Left colon (tissue), 2 donors: ENCODE data around the gene TNFRSF14. TPM values are rescaled to one million over a fixed set of nuclear protein-coding genes. Genes with fewer than 3 reads are reported as not detected.

Experiments used
- ATAC-seq: fragments of 200-7000 bp; cut with Tn5 transposase; one replicate; pipeline ENCODE4 v1.9.1; 2020; ENCODE audit warnings: mild to moderate bottlenecking, moderate library complexity
- DNase-seq, 2 donors: peaks; one replicate each; pipeline ENCODE4 v3.0.0-alpha.2; 2020
- intact Hi-C, 2 donors: fragments of 100-400 bp; cut with DNase I in 1 of 2; cut with micrococcal nuclease in 1 of 2; formaldehyde crosslinking; loops; one replicate each; pipeline versions ENCODE4 v1.11.2 to v1.14.0; 2022; cut with DNase I, micrococcal nuclease
- total RNA-seq, 2 donors: library from RNA; stranded (reverse); fragmentation: NEBNext Ultra II Directional; extraction: Animal tissue kit (Norgen Biotek cat#: 25700); gene quantifications; one replicate each; pipeline ENCODE4 v1.2.1, GENCODE V29; 2021
- donor health status: DM: no; HTN: no; CAD: no.
- donor health status: DM: yes; HTN: yes; CAD: no.

TNFRSF14 gene
- total RNA-seq, 2 donors from 2014 or later = 142 to 178 TPM

DNA sequence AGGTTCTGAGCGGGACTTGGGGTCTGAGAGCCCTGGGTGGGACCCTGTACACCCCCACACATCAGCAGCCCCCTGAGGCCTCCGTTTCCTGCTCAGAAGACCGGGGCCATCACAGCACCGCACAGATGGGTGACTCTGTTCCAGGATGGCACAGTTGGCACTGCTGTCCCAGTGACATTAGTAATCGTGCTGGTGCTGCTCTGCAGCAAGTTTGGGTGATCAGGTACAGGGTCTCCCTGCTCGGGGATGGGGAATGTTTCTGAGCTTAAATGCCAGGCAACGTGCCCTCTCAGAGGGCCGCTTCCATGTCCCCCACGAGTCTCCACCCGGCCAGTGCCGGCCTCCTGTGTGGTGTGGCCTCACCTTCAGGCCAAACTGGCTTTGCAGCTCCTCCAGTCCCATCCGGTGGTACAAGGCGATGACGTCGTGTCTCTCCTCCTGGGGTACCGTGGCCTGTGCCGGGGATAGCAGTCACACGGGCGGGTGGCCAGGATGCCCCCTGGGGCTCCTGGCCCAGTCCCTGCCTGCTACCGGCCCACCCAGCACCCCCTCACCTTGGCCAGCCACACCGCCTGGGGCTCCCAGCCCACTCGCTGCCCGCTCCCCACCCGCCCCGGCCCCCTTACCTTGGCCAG lies 47.5 kb downstream of the TNFRSF14 start:
- intact Hi-C loops = no loop called here
- no peak for ATAC-seq
- DNase-seq = peak in 1 of 2 donors; percentile 21

DNA sequence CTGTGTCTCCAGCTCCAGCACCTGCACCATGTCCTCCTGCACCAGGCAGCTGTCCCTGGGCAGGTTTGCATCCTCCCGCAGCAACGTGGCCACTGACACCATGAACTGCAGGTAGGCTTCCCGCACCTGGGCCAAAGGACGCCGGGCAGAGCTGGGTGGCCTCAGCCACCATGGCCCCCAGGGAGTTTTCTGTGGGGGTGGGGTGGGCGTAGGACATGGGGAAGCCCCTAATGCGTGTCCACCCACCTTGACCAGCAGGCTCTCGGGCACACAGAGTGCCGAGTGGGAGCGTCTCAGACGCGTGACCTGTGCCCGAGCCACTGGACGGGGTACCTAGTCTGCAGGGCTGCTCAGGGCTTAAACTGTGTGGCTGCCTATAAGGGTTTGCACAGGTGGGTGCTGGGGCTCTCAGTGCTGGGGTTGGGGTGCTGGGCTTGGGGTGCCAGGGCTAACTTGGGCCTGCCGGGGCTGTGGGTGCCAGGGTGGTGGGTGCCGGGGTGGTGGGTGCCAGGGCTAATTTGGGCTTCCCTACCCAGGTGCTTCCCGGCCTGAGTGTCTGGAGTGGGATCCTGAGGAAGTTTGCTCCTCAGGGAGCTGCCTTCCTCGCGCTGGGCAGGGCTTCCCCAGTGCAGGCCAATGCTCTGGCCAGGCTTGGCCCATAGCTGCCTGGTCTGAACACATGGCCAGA lies 48.1 kb downstream of the TNFRSF14 start:
- no peak for ATAC-seq
- DNase-seq = peak in 1 of 2 donors; percentile 18
- intact Hi-C loops = no loop called here

DNA sequence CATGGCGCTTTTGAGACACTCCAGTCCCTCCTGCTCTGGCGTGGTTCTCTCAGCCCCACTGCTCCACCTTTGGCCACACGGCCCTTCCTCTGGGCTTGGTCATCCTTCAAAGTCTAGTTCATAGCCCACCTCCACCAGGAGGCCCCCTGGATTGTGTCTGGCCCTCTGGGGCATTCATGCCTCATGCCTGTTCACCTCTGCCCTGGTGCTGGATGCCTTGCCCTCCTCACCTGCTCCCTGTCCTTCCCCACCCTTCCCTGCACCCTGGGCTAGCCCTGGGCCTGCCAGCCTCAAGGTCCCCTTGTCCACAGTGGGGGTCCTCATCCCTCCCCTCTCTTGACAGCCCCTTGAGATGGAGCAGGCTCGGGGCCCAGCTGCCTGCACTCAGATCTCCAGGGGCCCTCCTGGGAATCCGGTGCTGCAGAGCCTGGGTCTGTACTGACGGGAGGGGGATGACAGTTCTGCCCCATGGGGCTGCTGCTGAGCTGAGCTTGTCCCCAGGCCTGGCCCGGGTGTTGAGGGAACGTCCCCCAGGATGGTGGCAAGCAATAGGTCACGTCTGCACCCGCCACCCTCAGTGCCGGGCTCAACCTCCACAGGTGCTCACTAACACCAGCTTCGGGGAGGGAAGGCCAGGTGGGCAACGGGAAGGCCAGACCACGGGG lies 48.8 kb downstream of the TNFRSF14 start:
- DNase-seq (peak in 1 of 2 donors; percentile 18), ATAC-seq (no peak)
- intact Hi-C loops = no loop called here

DNA sequence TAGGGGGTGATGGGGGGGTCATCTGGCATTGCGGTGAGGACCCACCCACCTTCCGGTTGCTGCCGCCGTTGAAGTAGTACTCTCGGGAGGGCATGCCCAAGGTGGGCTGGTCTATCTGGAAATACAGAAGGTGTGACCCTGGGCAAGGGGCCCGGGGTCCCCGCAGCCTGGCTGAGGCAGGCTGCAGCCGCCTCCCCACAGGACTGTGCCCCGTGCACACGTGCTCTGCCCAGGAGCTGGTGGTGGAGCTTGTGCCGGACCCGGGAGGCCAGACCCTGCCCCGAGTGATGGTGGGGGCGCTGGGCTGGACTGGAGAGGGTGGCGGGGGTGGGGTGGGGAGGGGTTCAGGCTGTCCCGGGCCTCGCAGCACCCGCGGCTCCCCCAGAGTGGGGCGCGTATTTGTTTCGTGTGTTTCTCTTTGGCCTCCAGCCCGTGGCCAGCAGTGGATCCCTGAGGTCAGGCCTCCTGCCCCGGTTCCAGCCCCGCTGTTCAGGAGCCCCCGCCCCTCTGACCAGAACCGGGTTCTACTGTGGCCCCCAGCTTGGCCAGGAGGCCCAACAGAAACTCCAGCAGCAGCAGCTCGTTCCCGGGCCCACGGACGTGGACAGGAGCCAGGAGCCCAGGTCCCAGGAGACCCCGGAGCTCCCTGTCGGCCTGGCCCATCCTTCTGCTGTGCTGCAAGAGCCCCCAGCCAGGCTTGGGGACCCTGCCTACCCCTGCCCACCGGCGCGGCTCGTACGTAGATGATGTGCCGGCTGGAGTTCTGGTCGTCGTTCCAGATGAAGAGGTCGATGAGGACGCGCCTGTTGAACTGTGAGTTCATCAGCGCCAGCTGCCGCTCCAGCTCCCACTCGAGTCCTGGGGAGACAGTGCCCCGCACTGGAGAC lies 49.6 kb downstream of the TNFRSF14 start:
- no peak for ATAC-seq
- peak in 1 of 2 donors; percentile 20 for DNase-seq
- intact Hi-C loops = no loop called here

DNA sequence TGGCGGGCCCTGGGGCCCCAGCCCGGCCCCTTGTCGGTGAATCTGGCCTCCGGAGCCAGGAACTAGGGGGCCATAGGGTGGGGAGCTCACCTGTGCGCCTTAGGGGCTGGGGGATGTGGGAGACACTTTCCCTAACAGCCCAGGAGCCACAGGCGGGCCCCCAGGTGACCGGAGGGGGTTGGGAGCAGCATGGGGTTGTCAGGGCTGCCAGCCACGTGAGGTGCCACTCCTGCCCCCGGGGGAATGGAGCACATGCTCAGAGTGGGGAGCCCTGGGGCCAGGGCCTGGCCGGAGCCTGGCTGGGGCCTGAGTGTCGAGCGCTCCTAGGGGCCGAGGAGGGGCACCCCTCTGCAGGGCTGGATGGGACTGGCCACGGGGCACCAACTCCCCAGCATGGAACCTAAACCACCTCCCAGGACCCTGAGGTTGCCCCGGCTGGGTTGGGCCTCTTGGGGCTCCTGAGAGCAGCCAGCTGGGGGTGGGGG lies 50.3 kb downstream of the TNFRSF14 start:
- DNase-seq (peak in 1 of 2 donors; percentile 18), ATAC-seq (no peak)

DNA sequence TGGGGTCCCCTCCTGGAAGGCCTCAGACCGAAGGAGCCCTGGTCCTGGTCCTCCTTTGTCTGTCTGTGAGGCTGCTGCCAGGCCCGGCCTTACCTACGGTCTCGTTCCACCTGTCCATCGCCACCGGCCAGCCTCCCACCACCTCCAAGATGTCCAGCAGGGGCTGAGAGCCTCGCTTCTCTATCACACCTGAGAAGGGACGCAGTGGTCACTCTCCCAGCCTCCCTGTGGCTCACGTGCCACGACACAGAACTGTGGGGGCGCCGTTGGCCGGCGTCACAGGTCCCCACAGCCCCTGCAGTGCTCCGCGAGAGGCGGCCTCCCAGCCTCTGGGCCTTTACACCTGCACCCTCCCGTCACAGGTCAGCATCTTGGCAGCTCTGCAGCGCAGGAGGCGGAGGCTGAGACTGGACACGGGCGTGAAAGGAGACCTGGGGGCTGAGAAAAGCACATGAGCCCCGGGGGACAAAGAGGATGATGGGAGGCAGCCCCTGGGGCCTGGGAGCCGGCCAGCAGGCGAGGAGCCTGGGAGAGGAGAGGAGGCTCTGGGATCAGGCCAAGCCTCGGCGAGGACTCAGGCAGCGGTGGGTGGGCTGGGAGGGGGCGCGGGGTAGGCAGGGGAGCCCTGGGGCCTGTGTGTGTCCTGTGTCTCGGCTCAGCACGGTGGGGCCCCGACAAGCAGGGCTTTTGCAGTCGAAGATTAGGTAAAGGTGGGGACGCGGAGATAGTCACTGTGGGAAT lies 50.9 kb downstream of the TNFRSF14 start:
- intact Hi-C loops = no loop called here
- ATAC-seq (no peak), DNase-seq (peak in 1 of 2 donors; percentile 16)

More for the DNA sequence above, 50.3 kb downstream of the TNFRSF14 start:
- intact Hi-C loops = no loop called here

DNA sequence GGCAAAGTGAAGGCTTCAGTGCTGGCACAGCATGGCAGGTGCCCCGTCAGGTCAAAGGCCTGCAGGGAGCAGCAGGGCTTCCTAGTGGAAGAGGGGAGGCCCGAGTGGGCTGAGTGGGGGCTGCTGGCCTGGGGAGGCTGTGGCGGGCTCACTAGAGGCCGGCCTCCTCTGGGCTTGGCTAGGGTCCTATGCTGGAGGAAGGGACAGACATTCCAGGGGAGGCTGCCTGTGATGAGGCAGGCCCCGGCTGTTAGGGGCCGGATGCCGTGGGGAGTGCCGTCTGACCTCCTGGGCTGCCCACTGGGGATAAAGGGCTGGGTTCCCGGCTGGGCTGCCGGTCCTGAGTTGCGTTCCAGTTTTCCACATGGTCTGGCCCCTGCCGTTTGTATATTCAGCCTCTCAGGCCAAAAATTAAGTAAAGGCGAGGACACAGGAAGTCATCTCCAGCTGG lies 51.5 kb downstream of the TNFRSF14 start:
- intact Hi-C loops = no loop called here
- DNase-seq (peak in 1 of 2 donors; percentile 7), ATAC-seq (no peak)

DNA sequence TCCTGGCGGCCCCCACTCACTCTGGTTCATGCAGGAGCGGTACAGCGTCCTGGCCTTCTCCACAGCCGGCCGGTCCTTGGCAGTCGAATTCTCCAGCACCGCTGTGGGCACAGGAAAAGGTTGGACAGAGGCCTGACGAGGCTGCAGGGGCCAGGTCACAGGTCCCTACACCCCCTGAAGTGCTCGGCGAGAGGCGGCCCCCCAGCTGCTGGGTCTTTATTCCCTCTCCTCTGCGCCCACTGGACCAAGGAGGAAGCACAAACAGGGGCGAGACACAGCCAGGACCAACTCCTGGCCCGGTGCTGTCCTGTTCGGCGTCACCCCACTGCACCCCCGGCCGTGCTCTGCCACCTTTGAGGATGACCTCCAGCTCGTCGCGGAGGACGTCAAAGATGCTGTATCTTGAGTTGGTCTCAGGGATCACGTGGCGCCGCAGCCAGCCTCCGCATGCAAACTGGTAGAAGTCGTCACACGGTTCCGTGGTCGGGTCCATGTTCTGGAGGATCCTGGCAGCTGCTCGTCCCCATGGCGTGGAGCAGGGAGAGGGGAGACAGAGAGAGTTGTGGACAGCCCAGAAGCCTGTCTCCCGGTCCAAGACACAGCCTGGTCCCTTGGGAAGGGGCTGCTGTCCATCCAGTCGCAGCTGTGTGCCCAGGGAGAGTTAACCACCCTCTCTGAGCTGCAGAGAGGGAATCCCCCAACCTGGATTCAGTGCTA lies 53.3 kb downstream of the TNFRSF14 start:
- DNase-seq (peak; percentile 5 to 20), ATAC-seq (no peak)
- intact Hi-C loops = no loop called here

DNA sequence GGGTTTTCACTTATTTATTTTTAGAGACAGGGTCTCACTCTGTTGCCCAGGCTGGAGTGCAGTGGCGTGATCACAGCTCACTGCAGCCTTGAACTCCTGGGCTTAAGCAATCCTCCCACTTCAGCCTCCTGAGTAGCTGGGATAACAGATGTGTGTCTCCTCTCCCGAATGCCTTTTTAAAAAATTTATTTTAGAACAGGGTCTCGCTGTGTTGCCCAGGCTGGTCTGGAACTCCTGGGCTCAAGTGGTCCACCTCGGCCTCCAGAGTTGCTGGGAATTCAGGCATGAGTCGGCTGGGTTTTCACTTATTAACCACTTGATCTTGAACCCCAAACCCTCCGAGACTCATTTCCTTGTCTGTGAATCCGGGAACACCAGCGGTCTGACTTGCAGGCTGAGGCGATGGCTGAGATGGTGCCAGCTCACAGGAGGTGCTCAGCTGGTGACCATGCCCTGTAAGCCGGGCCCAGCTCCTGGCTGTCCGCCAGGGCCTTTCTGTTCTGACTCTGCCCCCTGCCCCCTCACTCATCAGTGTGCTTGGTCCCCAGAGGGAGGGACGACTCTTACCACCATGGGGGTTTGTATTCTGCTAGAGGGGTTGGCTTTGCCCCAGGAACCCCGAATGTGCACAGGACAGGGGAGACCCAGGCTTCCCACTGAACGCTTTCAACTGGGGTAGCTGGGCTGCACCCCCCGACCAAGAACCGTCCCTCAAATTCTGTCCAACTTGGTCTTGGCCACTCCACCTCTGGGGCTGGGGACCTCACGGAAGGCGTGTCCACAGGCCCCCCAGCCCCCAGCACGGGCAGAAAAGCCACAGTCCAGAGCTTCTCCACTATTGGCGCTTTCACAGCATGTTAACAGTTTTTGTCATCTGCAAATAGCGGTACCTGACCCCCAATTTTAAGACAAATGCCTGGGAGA lies 54.1 kb downstream of the TNFRSF14 start:
- DNase-seq (peak; percentile 7 to 20), ATAC-seq (no peak)
- intact Hi-C loops = no loop called here

DNA sequence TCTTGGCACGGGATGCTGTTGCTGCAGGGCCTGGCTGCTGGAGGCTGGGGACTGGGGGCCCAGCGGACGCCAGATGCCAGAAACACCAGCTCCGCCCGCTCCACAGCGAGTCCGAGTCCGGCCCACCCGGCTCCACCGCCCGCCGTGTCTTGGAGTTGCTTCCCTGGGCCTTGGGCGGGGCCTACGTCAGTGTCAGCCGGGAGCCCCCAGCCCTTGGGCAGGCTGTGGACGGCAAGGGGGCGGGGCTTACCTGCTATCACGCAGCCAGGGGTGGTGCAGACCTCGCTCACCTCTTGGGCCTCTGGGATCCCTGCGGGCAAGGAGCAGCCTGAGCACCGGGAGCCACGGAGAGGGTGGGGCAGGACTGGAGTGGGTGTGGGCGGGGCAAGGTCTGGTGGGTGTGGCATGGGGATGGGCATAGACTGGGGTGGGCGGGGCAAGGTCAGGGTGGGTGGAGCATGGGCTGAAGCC lies 54.9 kb downstream of the TNFRSF14 start:
- peak; percentile 98 for ATAC-seq
- DNase-seq = peak; percentile 81 to 85
- intact Hi-C loops = no loop called here

DNA sequence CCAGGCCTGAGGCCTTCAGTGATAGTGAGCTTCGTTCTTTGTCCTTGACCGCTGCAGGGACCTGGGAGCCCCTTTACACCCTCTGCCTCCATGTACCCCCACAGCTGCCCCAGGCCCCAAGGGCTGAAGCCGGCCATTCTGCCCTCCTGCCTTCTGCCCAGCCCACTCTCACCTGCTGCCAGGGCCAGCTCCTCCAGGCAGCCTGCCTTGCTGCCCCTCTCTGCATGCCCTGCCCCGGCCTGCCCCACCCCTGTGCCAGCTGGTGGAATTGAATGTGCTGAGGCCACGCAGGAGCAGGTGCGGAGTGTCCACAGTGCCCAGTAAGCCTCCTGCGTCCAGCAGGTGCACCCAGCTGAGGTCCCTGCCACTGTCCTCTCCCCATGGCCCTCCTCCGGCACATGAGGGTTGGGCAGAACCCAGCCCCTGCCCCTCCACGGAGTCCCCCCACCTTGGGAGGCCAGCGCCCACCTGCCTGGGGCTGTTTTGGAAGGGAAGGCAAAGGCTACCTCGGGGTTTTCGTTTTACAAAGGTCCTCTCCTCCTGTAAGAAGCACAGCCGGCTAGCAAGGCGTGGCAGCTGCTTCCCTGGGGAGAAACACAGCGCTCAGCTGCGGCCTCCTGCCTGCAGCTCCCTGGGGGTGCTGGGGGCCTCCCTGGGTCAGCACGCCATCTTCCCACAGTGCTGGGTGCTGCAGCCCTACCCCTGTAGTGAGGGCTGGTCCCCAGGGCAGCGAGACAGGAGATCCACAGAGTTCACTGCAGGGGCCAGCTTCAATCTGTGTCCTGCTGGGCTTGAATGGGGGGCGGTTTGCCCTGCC lies 55.7 kb downstream of the TNFRSF14 start:
- intact Hi-C loops = no loop called here
- ATAC-seq (no peak), DNase-seq (peak; percentile 8 to 24)

DNA sequence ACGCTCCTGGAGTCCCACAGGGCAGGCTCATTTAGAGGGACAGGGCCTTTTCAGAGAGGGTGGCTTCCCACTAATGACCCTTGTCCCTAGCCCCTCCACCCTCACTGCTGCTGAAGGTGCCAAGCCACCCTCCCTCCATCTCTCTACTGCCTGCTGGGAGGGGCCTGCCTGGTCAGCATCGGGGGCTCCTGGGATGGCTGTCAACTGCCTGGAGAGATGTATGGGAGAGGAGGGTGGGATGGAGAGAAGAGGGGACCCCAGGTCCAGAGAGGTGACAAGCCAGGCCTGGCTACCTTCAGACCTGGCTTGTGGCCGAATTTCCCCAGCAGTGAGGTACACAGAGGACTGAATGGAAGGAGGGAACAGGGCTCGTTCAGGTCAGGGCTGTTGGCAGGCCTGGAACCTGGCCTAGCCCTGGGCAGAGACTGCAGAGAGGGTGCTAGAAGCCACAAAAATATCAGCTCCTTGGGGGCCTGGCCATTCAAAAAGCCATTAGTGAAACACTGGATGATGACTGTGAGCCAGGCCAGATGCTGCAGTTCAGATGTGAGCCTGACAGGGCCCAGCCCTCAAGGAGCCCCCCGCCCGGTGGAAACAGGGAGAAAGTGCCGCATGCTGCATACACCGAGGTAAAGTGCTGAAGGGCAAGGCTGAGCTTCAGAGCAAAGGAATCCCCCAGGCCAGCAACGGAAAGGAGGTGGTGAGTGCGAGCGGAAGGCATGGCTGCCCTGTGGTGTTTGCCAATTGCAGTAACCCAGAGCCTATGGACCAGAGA lies 56.6 kb downstream of the TNFRSF14 start:
- DNase-seq (no peak), ATAC-seq (no peak)
- intact Hi-C loops = no loop called here
